Measurements from ENCODE around the gene SPEN. TPM values are rescaled to one million over a fixed set of nuclear protein-coding genes. Genes with fewer than 3 reads are reported as not detected.
"Not testable (repeated sequence)": the region's sequence is repeated elsewhere in the genome, so short reads cannot be mapped to it uniquely, and the experiment has no call there.

The SPEN gene
- polyA plus RNA-seq, 4 donors, result 50.0 to 60.6 (median 57.7) TPM

GRCh38 chr1:15833069-15833679 is 14.3 kb upstream of the SPEN start:
- DNase-seq (ENCODE audit: low read depth in 4 of 4, low spot score in 3 of 4), result no peak

GRCh38 chr1:15833842-15834405 is 13.6 kb upstream of the SPEN start:
- DNase-seq (ENCODE audit: low read depth in 4 of 4, low spot score in 3 of 4), result no peak

- DNase-seq (ENCODE audit: low read depth in 4 of 4, low spot score in 3 of 4), result peak; percentile 91 to 94 (median 93)
Measured at GRCh38 chr1:15834406-15835204, 12.9 kb upstream of the SPEN start.

DNA sequence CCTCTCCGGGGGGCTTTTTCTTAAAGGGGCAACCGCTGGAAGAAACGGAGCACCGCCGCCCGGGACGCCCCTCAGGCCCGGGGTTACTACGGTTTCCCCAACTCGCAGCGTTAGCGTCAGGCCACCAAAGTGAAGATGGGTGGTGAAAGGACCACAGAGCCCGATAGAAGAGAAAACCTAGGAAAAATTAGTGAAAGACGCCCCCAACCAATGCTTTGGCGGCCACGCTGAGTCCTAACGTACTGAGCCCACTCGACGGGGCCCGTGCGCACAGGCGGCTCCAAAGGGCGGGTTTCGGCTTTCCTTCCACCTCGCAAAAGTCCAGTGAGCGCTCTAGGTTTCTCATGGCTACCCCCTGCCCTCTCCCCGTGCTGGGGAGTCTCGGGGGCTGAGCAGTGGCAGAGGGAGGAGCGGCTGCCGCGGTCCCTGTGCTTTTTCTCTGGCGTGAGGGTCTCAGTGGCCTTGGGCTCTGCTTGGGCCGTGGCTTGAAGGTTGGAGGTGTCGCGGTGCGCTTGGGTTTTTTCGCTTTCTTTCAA is 12.2 kb upstream of the SPEN start:
- no peak for DNase-seq (ENCODE audit: low read depth in 4 of 4, low spot score in 3 of 4)

DNA sequence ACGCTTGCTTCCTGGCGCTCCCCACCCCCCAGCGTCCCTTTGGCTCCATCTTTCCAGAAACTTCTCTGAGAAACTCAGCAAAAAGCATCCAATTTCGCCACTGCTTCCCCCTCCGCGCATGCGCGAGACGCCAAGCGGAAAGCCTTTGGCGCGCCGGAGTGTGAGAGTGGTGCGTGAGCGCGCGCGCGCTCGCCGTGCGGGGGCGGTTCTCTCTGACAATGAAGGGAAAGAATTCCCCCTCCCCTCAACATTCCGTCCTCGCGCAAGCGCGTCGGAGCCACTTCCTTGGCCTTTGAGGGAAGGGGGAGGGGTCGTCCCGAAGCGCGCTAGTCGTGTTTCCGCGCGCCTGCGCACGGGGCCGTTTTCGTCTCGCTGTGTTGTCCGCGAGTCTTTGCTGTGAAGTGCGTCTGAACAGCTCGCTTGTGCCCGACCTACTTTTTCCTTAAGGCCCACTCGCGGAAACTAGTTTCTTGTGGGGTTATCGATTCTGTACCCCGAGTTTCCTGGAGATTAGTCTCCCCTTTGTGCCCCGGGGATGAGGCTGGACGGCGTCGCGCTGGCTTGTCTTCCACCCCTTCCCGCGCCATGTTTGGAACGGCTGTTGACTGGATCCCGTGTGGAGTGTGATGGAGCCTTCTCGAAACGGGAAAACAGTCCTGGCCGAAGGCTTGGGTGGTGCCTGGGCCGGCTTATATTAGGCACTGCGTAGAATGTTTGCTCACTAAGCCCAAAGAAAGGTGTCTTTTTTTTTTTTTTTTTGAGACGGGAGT is 11.6 kb upstream of the SPEN start:
- peak; percentile 99 to 100 (median 99) for DNase-seq (ENCODE audit: low read depth in 4 of 4, low spot score in 3 of 4)

DNA sequence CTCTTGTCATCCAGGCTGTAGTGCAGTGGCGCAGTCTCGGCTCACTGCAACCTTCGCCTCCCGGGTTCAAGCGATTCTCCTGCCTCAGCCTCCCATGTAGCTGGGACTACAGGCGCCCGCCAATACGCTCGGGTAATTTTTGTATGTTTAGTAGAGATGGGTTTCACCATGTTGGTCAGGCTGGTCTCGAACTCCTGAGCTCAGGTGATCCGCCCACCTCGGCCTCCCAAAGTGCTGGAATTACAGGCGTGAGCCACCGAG is 11.1 kb upstream of the SPEN start:
- DNase-seq (ENCODE audit: low read depth in 4 of 4, low spot score in 3 of 4), result not testable (repeated sequence)

- DNase-seq (ENCODE audit: low read depth in 4 of 4, low spot score in 3 of 4), result no peak
Measured at GRCh38 chr1:15836772-15837669, 10.5 kb upstream of the SPEN start.

- no peak for DNase-seq (ENCODE audit: low read depth in 4 of 4, low spot score in 3 of 4)
Measured at GRCh38 chr1:15837931-15838330, 9.6 kb upstream of the SPEN start.

- no peak for DNase-seq (ENCODE audit: low read depth in 4 of 4, low spot score in 3 of 4)
Measured at GRCh38 chr1:15838721-15839120, 8.8 kb upstream of the SPEN start.

GRCh38 chr1:15843826-15844572 is 3.5 kb upstream of the SPEN start:
- peak in 1 of 4 donors; percentile 47 for DNase-seq (ENCODE audit: low read depth in 4 of 4, low spot score in 3 of 4)

- not testable (repeated sequence) for DNase-seq (ENCODE audit: low read depth in 4 of 4, low spot score in 3 of 4)
Measured at GRCh38 chr1:15846056-15846455, 1.5 kb upstream of the SPEN start.

DNA sequence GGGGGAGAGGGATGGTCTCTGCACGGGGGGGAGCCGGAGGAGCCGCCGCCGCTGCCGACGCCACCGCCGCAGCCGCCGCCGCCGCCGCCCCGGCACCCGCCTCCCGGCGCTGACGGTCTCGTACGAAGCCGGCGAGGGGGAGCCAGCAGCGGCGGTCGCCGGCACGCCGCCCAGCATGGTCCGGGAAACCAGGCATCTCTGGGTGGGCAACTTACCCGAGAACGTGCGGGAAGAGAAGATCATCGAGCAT is 311 bp downstream of the SPEN start:
- DNase-seq (ENCODE audit: low read depth in 4 of 4, low spot score in 3 of 4), result no peak

DNA sequence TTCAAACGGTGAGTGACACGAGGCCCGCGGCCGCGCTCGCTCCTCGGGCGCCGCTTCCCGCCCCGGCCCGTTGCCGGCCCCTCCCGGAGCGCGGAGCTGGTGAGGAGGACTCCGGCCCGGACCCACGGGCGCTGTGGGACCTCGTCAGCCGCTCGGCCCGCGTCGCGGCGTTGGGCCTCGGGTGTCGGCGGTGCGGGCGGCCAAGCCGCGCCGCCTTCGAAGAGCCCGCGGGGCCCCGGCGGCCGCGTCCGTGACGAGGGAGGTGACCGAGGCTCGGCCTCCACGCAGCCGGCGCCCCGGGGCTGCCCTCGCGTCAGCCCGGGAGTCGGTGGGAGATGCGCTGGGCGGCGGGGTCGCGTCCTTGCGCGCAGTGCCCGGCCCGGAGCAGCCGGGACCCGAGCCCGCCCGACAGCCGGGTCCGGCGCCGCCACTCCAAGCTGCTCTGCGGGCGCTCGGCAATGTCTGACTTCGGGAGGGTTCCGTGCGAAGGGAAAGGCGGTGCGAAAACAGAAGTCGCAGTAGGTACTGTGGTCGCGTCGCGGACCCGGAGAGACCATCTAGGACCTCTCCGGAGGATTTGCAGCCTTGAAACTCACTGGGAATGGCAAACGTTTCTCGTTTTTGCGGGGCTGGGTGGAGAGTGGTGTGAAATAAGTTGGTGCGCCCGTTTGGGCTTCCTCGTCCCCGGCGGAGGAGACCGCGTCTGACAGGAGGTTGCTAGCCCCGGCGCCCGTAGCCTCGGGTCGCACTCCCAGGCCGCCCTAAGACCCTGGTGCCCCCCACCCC is 829 bp downstream of the SPEN start:
- DNase-seq (ENCODE audit: low read depth in 4 of 4, low spot score in 3 of 4), result no peak

DNA sequence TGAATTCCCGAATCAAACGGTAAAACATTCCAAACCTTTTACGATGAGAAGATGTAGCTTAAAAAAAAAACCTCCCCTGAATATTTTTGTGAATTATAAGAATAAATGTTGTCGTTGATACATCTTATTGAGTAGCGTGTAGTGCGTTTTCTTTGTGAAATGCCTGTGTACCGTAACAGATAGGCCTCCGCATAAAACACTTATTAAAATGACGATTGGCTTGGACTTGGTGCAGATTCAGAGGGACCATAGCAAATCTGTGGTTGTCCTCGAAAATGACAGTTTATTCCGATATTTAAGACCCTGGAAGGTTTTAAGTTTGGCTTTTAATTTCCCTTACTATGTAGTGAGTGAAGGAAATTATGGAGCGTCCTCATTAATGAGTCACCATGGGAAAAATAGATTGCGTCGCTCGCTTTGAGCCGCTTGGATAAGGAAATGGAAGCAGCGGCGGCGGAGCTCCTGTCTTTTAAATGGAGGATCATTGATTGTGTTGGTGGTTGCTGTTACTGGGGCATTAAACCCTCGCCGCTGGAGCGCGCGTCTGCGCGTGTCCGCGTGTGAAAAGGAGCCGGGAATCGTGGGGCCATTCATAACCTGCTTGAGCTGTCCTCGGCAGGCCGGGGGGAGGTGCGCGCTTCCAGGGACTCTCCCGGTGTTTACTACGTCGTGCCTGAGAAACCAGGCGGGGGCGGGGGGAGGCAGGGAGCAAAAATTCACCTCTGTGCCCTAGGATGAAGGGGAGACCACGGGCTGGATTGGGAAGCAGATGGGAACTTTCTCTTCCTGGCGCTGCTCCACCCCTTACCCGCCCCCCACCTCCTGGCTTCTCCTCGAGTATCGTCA is 1.6 kb downstream of the SPEN start:
- DNase-seq (ENCODE audit: low read depth in 4 of 4, low spot score in 3 of 4), result peak; percentile 79 to 85 (median 80)

- DNase-seq (ENCODE audit: low read depth in 4 of 4, low spot score in 3 of 4), result peak in 2 of 4 donors; percentile 74 to 80
Measured at GRCh38 chr1:15849775-15850324, 2.3 kb downstream of the SPEN start.

DNA sequence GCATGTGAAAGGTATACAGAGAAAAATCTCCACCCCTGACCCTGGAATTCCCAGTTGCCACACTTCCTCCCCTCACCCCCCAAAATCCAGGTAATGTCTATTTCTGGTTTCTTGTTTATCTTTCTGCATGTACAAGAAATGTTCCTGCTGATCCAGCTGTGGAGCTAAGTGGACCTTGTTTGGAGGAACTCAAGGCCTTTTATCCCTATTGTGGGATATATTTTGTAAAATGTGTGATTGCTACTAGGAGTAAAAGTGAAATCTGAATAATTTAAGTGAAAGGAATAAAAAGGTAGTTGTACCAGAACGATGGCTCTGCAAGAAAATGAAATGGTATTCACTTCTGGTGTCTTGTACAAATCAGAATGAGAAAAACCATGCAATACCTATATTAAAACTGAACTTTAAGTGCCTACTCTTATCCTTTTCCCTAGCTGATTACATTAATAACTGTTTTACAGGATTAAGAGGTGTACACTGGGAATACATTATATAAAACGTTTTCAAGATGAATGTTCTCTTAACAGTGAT is 3.0 kb downstream of the SPEN start:
- DNase-seq (ENCODE audit: low read depth in 4 of 4, low spot score in 3 of 4), result no peak

All from right renal pelvis (tissue), 4 donors.